Coronary artery (tissue), 2 donors: Measurements from ENCODE around the gene TLK1.

Source experiments
- DNase-seq: peaks from one replicate; pipeline ENCODE4 v3.0.0-alpha.2; 2017; ENCODE audit warnings: low spot score
- H3K27ac ChIP-seq, 2 donors: fragments of 200-600 bp; sonication (generic); one replicate each; pipeline ENCODE4 v1.5.1; 2016 to 2019
- H3K4me3 ChIP-seq: fragments of 200-600 bp; sonication (generic); 2 replicates; pipeline ENCODE4 v1.5.1; 2016; ENCODE audit warnings: mild to moderate bottlenecking, moderate library complexity
- TF ChIP-seq, protein P1 (sequence below): fragments of 200-600 bp; sonication (generic); IDR thresholded peaks from one replicate; pipeline ENCODE4 v1.5.1; 2019; ENCODE audit warnings: antibody characterized with exemption

The TLK1 gene

DNA sequence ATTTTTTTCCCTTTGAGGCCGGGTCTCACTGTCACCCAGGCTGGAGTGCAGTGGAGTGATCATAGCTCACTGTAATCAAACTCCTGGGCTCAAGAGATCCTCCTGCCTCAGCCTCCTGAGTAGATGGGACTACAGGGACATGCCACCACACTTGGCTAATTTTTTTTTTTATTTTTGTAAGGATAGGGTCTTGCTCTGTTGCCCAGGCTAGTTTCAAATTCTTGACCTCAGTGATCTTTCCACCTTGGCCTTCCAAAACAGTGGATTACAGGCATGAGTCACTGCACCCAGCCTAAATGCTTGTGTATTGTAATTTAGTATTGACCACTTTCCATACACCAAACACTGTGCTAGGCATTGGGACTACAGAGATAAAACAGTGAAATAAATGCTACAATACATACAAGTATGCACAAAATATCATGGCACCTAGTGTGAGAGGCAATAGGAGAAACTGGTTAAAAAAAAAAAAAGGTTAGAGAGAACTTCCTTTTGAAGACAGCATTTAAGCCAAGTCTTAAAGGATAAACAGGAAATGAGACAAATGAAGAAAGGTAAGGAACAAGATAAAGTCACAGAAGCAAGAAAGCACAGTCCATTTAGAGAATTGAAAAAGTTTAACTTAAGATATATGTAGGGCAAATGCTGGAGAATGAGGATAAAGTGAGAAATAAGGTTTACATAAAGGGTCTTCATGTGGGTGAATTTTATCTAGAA is 118.3 kb downstream of the TLK1 start:
- no peak overlapping the region for H3K4me3 ChIP-seq
- no peak overlapping the region for H3K27ac ChIP-seq
- DNase-seq = no peak
- TF ChIP-seq, protein P1, sequence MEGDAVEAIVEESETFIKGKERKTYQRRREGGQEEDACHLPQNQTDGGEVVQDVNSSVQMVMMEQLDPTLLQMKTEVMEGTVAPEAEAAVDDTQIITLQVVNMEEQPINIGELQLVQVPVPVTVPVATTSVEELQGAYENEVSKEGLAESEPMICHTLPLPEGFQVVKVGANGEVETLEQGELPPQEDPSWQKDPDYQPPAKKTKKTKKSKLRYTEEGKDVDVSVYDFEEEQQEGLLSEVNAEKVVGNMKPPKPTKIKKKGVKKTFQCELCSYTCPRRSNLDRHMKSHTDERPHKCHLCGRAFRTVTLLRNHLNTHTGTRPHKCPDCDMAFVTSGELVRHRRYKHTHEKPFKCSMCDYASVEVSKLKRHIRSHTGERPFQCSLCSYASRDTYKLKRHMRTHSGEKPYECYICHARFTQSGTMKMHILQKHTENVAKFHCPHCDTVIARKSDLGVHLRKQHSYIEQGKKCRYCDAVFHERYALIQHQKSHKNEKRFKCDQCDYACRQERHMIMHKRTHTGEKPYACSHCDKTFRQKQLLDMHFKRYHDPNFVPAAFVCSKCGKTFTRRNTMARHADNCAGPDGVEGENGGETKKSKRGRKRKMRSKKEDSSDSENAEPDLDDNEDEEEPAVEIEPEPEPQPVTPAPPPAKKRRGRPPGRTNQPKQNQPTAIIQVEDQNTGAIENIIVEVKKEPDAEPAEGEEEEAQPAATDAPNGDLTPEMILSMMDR = no peak

DNA sequence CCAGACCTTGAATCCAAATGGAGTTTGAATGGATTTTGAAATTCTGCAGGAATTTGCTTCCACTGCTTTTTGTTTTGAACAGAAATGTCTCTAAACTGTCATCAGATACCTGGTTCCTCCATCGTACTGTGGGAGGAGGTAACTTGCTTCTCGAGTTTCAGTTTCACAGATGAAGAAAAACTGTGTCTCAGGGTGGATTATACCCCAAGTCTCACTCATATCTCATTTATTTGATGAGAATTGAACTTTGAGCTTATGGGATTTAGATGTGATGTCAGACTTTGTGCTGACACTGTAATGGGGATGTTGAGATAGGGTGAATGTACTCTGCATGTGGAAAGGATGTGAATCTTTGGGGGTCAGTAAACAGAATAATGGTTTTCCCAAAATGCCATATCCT is 124.2 kb downstream of the TLK1 start:
- no peak overlapping the region for H3K27ac ChIP-seq
- DNase-seq = no peak
- no peak overlapping the region for H3K4me3 ChIP-seq
- TF ChIP-seq, protein P1 = no peak

DNA sequence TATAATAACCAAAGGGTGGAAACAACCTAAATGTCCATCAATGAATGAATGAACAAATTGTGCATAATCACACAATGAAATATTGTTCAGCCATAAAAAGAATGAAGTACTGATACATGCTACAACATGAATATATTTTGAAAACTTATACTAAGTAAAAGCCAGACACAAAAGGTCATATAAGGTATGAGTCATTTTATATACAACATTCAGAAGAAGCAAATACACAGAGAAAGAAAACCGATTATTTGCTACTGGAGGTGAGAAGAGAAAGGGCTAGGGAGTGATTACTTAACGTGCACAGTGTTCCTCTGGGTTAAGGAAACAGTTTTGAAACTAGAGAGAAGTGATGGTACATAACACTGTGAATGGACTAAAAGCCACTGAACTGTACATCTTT is 126.4 kb downstream of the TLK1 start:
- no peak overlapping the region for H3K27ac ChIP-seq
- no peak for DNase-seq
- H3K4me3 ChIP-seq = no peak overlapping the region
- TF ChIP-seq, protein P1 = no peak

DNA sequence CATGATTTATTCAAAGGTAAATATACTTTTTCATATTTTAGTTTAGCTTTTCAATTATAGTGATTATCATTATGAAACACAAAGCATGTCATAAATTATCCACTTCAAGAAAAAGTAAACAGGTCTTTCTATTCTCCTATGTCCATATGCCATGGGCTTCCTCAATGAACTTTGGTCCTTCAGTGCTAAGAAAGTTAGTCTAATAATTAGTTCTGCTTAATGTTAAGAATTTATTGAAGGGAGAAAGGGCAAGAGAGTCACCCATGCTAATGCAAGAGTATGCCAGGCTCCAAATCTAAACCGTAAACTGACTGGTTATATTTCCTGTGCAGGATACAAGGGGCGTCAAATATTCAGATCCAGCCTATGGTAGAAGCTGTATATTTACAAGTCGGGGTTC is 135.5 kb downstream of the TLK1 start:
- DNase-seq = no peak
- H3K4me3 ChIP-seq = no peak overlapping the region
- no peak overlapping the region for H3K27ac ChIP-seq
- TF ChIP-seq, protein P1 = no peak

DNA sequence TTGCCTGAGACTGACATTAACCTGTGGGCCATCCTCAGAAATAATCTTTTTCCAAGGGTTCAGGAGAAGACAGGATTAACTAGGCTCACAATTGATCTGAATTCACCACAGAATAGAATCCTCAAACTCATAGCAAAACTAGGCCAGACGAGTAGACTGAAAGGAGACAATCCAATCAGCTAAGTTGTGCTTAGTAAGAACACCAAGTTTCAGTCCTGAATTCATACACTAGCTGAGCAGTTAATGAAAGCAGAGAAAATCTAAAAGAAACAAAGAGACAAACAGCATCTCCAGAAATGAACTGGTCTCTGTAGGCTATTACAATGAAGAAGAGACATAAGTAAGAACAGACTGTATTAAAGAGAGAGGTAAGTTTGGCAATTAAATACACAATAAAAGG is 142.2 kb downstream of the TLK1 start:
- no peak overlapping the region for H3K4me3 ChIP-seq

DNA sequence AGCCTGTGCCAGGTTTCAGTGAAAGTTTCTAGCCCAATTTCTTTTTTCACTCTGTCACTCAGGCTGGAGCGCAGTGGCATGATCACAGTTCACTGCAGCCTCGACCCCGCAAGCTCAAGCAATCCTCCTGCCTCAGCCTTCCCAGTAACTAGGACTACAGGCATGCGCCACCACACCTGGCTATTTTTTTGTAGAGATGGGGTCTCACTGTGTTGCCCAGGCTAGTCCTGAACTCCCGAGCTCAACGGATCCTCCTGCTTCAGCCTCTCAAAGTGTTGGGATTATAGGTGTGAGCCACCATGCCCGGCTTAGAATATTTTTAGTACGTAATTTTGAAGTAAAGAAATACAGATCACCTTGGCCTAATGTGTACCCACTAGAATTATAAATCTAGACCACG is 144.6 kb downstream of the TLK1 start:
- no peak overlapping the region for H3K4me3 ChIP-seq
- no peak for DNase-seq
- H3K27ac ChIP-seq = no peak overlapping the region
- TF ChIP-seq, protein P1 = no peak

More for the DNA sequence above, 142.2 kb downstream of the TLK1 start:
- no peak for DNase-seq
- TF ChIP-seq, protein P1 = no peak
- no peak overlapping the region for H3K27ac ChIP-seq

DNA sequence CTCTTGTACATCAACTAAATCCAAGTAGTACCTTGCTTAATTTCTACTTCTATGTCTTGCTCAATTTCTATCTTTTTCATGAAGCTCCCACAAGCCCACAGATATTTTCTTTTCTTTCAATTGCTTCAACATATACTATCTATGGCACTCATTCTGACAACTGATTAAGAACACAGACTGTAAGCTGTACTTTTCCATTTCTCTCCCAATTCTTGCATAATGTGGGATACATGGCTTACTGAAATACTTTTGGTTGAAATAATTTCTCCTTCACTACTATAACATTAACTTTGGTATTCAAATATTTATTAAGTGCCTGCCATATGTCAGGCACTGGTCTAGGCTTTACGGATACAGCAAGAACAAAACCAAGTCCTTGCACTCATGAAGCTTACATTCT is 146.8 kb downstream of the TLK1 start:
- no peak overlapping the region for H3K27ac ChIP-seq
- TF ChIP-seq, protein P1 = no peak
- DNase-seq = no peak
- H3K4me3 ChIP-seq = no peak overlapping the region
